Limb (tissue), 2 donors: ENCODE data around the gene BRD2.

Experiments used
- DNase-seq, 2 donors: peaks; one replicate each; pipeline ENCODE4 v3.0.0-alpha.2; 2016; ENCODE audit errors: extremely low spot score in 2 of 2

BRD2 gene

DNA sequence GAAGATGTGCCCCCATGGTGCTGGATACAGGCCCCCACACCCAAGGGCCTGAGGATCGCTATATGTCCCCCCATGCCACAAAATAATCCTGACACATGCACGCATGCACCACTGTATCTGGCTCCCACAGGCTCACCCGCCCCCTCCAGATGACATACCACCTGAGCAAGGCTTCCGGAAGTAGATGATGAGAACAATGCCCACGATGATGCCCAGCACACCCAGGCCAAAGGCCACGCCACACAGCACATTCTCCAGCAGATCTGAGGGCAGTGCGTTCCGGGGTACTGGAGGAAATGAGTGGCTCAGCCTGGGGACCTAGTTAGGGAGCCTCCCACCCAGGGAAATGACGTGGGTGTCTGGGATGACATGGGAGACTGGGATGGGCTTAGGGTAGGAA is 19.3 kb upstream of the BRD2 start:
- DNase-seq: no peak

- DNase-seq: no peak
Measured at GRCh38 chr6:32950010-32950409, 18.4 kb upstream of the BRD2 start.

DNA sequence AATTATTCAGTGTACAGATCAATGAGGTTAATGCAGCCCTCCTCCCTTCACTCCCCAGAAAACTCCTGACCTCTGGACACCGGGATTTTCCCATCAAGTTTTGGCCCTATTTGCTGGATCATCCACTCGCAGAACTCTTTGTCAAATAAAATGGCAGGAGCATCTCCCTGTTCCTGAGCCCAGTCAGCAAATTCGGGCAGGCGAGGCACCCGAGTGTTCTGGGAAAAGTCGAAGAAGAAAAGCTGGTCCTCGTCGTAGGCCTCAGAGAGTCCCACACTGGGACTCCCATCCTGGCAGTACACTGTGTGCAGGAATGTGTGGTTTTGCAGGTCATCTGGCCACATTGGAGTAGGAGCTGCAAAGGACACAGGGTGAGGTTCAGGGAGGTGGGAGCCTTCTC is 17.9 kb upstream of the BRD2 start:
- no peak for DNase-seq

- peak; percentile 24 to 56 for DNase-seq
Measured at GRCh38 chr6:32952817-32953739, 15.3 kb upstream of the BRD2 start, which contains the start of gene HLA-DMA. Gene HLA-DMA (minus strand): TSS chr6:32953097. CDS start chr6:32953036, 61 bp downstream.

DNA sequence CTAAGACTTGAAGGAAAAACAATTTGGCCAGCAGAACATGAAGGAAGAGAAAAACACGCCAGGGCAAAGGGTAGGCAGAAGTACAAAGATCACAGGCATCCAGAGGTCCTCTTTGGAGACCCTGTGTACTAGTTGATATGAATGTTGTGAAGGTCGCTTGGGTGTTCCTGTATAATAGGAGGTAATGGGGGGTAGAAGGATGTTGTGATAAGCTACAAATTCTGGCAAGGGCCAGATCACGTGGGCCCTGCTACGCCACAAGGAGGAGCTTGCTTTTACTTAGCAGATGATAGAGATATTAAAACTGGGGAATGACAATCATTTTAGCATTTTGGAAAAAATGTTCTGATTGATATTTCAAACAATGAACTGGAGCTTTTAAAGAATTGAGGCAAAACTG is 14.6 kb upstream of the BRD2 start:
- no peak for DNase-seq

- DNase-seq: no peak
Measured at GRCh38 chr6:32954267-32954666, 14.1 kb upstream of the BRD2 start.

DNA sequence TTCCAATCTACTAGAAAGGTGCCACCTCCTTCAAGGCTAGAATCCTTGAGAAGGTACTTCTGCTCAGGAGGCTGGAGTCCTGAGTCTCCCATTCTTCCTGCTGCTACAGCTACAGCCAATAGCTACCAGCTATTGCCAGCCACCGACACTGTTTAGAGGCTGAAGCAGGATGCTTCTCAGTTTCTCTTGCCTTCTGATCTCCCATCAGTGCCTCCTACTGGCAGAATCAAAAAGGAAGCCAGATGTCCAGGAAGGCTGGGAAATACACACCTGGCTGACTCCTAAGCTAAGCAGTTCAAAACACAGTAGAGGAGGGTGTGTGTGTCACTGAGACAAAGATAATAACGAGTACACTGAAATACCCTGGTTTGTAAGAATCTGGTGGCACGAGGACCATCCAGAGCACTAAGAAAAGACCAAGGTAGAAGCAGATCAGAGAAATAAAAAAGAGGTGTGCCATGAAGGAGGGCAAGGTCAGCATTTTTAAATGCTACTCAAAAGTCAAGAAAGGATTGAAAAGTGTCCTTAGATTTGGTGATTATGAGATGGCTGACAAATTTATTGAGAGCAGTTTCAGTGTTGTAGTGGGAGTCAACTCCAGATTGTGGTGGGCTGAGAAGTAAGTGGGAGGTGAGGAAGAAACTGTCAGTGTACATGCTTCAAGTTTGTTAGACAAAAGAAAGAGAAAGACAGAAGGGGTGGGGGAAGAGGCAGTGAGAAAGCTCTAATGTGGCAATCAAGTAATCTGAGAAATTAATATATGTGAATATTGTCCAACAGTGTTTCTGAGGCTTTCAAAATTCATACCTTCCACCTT is 13.2 kb upstream of the BRD2 start:
- DNase-seq: no peak

DNA sequence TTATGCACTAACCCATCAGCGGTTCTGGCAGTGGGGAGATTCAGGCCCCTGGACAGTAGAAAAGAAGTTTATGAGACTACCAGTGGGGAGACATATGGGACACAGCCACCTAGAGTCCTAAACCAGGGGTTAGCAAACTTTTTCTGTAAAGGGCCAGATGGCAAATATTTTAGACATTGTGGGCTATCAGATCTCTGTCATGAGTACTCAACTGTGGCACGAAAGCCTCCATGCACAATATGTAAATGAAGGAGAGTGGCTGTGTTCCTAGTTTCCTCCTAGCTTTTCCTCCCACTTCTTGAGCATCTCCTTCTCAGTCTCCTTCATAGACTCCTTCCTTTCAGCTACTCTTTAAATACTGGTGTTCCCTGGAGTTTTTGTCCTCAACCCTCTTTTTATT is 12.2 kb upstream of the BRD2 start:
- no peak for DNase-seq

- DNase-seq: no peak
Measured at GRCh38 chr6:32960563-32960962, 7.8 kb upstream of the BRD2 start.

DNA sequence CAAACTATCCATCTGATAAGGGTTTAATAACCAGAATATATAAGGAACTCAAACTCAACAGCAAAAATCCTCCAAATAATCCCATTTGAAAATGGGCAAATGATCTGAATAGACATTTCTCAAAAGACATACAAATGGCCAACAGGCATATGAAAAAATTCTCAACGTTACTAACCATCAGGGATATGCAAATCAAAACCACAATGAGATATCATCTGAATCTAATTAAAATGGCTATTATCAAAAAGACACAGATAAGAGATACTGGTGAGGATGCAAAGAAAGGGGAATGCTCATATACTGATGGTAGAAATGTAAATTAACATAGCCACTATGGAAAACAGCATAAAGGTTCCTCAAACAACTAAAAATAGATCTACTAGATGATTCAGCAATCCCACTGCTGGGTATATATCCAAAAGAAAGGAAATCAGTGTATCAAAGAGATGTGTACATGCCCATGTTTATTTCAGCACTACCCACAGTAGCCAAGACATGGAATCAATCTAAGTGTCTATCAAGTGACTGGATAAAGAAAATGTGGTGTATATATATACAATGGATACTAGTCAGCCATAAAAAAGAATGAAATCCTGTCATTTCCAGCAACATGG is 6.1 kb upstream of the BRD2 start:
- DNase-seq: no peak

DNA sequence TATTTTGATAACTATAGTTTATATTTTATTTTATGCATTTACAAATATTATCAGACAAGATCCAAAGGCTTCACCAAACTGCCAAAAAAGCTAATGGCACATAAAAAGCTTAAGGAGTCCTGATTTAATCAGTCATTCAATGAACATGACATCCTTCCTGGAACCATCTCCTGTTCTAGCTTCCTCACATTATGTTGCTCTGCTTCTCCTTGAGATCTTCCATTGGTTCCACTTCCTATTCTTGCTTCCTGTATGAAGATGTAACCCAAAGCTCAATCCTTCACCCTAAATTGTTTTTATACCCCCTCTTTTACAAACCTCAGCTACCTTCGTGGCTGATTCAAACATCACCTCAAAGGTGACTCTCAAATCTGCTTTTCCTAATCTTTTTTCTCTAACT is 4.5 kb upstream of the BRD2 start:
- no peak for DNase-seq

DNA sequence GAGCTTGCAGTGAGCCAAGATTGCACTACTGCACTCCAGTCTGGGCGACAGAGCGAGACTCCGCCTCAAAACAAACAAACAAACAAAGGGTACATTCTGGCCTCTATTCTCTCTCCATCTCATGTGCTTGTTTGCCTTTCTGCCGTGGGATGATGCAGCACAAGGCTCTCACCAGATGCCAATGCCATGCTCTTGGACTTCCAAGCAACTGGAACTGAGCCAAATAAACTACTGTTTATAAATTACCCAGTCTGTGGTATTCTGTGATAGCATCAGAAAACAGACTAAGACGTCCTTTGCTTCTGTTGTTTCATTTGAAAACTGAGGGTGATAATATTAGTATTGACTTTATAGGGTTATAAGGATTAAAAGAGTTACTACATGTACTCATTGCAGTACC is 3.6 kb upstream of the BRD2 start:
- DNase-seq: no peak

DNA sequence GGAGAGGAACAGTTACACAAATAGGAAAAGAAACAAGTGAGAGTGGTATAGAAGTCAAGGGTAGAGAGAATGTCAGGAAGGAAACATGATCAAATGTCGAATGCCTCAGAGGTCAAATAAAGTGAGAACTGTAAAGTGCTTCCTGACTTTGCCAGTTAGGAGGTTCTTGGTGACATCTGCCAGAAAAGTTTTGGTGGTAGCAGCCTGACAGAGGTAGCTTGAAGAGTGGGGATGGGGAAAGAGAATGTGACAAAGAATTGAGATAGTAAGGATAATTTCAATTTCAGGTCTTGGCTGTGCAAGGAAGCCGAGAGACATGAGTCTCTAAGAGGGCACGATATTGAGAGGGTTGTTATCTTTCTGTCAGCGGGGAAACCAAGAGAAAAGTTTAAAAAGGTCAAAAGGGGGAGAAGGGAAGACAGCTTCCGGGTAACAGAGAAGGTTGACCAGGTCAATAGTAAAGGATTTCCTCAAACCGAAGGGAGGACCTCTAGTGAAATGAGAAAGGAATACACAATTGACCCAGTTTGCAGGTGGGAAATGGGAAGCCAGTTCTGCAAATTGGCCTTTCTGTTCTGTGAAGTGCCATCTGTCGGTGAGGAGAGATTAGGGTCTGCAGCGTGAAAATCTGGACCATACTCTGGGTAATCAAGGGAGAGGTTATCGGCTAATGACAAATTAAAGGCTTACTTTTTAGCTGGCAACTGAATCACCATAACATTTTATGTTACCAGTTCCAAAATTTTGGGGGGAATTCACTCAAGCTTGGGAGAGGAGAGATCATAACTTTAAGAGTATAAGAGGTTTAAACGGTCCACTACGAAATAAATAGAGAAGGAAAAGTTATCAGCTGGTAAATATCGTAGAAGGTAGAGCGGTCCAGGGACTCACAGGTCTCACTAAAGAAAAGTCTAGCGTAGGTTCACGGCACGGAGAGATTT is 973 bp upstream of the BRD2 start:
- DNase-seq: peak in 1 of 2 donors; percentile 58

GRCh38 chr6:32968867-32969684 is 682 bp downstream of the BRD2 start:
- DNase-seq: peak; percentile 69 to 88

DNA sequence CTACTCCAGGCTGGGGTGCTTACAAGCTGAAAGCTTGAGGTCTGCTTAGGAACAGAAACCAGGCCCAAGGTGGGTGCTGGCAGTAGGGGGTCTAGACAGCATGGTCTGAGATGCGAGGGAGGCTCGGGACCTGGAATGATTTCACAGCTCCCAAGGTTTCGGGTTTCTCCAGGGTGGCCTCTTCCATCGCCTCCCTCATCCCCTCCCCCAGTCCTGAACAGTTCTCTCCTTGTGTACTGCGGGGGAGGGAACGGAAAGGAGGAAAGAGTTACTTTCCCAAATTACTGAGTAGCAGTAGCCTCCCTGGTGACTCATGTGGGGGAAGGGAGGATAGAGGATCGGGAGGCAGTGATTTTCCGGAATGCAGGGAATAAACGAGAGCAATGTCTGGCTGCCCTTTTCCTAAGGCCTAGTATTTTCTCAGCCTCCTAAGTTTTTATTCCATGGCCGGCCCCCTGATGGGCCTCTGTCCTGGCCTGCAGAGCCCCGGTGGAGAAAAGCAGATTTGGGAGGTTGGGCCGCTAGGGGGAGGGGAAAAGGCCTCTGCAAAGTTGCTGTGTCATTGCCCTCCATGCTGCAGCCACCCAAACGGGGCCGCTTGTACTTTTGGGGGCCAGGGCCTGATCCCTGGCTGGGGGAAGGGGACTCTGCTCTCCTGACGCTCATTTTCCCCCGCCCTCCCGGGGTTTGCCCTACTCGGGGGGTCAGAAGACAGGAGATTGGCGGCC is 1.5 kb downstream of the BRD2 start:
- peak; percentile 89 to 90 for DNase-seq

- DNase-seq: peak; percentile 85 to 93
Measured at GRCh38 chr6:32970413-32971241, 2.2 kb downstream of the BRD2 start.

DNA sequence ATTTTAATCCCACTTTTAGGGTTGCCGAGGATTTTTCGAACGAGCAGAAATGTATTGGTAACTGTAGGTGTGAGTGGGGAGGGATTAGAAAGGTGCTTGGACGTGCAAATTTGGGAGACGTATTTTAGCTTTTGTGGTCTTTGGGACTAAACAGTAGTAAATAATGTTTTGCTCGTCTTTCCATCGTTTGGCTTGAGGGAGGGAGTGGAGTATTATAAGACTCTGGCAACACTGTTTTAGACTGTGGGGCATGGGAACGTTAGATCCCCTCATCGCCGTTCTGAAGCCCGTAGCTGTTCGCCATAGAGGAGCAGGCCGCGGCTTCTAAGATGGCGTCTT is 2.8 kb downstream of the BRD2 start:
- no peak for DNase-seq

DNA sequence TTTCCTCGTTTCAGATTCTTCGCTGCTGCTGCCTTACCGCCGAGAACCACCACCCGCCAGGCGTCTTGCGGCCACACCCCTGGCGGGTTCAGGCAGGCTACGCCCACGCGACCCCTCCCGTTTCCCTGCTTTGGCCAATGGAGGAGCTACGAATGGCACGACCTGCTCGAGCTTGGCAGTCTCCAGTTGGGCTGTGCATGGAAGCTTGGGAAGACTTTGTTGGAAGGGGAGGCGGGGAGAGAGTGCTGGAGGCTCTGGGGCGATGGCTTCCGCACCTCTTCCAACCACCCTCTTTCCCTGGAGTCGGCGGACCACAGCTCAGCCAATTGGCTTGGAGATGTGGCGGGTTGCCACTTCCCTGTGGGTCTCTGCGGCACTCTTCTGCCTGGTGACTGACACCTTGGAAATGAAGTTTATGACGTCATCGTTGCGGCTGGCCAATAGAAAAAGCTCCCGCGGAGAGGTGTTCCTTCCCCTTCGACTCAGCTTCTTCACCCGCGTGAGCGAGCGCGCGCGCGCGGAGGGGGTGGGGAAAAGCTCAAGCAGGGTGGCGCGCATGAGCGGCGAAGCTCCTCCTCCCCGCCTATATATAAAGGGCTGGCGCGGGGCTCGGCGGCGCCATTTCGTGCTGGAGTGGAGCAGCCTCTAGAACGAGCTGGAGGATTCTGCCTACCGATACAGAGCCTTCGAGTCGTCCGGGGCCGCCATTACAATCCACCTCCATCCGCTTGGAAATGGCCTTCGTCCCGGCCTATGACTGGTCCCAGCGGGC is 3.4 kb downstream of the BRD2 start:
- peak; percentile 99 to 100 for DNase-seq
